Prostate gland (tissue), 2 donors: ENCODE measurements around the gene SLC8A2. TPM values are rescaled to one million over a fixed set of nuclear protein-coding genes. Genes with fewer than 3 reads are reported as not detected.

Experiments
- DNase-seq: peaks from one replicate; pipeline ENCODE4 v3.0.0-alpha.2; 2019; ENCODE audit warnings: low spot score
- H3K27ac ChIP-seq, 2 donors: fragments of 200-600 bp; sonication (generic); 2 replicates each; pipeline ENCODE4 v1.5.1; 2017 to 2019
- H3K27me3 ChIP-seq: fragments of 200-600 bp; sonication (generic); replicated peaks from 2 replicates; pipeline ENCODE4 v1.5.1; 2019; ENCODE audit not compliant: insufficient read depth
- H3K36me3 ChIP-seq, 2 donors: fragments of 200-600 bp; sonication (generic); 1 replicate in 1 of 2; 2 replicates in 1 of 2; pipeline versions ENCODE4 v1.5.1 to v1.8.1; 2017 to 2019
- H3K4me1 ChIP-seq: fragments of 200-600 bp; sonication (generic); replicated peaks from 2 replicates; pipeline ENCODE4 v1.5.1; 2019
- H3K4me3 ChIP-seq, 2 donors: fragments of 200-600 bp; sonication (generic); 2 replicates each; pipeline ENCODE4 v1.5.1; 2017 to 2019
- H3K9me3 ChIP-seq: fragments of 200-600 bp; sonication (generic); 2 replicates; pipeline ENCODE4 v1.5.1; 2017
- POLR2A ChIP-seq: fragments of 450-650 bp; IDR thresholded peaks from one replicate; pipeline ENCODE4 v1.6.1; 2016; ENCODE audit warnings: antibody characterized with exemption, mild to moderate bottlenecking
- POLR2AphosphoS5 ChIP-seq: sonication (generic); formaldehyde crosslinking; IDR thresholded peaks from one replicate; pipeline ENCODE4 v1.6.1; 2017; ENCODE audit warnings: antibody characterized with exemption
- WGBS: methylation state at CpG from one replicate; pipeline ENCODE4 v1.1.5; 2018; 5-methylcytosine and 5-hydroxymethylcytosine counted together
- intact Hi-C: fragments of 100-400 bp; cut with DNase I; formaldehyde crosslinking; loops from one replicate; pipeline ENCODE4 v1.14.2; 2022
- total RNA-seq, 2 donors: library from RNA; depleted of rRNA; stranded (reverse); fragments of >200 nt; gene quantifications; one replicate each; pipeline ENCODE4 v1.1.0, GENCODE V29; 2016
- TF ChIP-seq, protein P1 (sequence below), 4 experiments: fragments of 200-600 bp in 2 of 4; fragments of 450-650 bp in 2 of 4; sonication (generic) in 2 of 4; IDR thresholded peaks; 1 replicate in 3 of 4; 2 replicates in 1 of 4; pipeline ENCODE4 v1.5.1; 2016 to 2019; ENCODE audit warnings: antibody characterized with exemption in 4 of 4, mild to moderate bottlenecking in 2 of 4, moderate library complexity in 2 of 4

SLC8A2 gene
- total RNA-seq, 2 donors from 2014 or later, result 1.3 to 7.7 TPM

- DNase-seq, result no peak
- TF ChIP-seq POLR2AphosphoS5, result no peak
- no peak for TF ChIP-seq POLR2A
- TF ChIP-seq, protein P1, sequence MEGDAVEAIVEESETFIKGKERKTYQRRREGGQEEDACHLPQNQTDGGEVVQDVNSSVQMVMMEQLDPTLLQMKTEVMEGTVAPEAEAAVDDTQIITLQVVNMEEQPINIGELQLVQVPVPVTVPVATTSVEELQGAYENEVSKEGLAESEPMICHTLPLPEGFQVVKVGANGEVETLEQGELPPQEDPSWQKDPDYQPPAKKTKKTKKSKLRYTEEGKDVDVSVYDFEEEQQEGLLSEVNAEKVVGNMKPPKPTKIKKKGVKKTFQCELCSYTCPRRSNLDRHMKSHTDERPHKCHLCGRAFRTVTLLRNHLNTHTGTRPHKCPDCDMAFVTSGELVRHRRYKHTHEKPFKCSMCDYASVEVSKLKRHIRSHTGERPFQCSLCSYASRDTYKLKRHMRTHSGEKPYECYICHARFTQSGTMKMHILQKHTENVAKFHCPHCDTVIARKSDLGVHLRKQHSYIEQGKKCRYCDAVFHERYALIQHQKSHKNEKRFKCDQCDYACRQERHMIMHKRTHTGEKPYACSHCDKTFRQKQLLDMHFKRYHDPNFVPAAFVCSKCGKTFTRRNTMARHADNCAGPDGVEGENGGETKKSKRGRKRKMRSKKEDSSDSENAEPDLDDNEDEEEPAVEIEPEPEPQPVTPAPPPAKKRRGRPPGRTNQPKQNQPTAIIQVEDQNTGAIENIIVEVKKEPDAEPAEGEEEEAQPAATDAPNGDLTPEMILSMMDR (IDR thresholded peaks at IDR 0.05), result no peak
- H3K4me1 ChIP-seq, result no peaks in the 10 kb centered on the region
- H3K9me3 ChIP-seq, result no peaks in the 10 kb centered on the region
- H3K27ac ChIP-seq, result no peak overlapping the region
- 85% methylated on average over 9 of the region's 14 CpGs for WGBS
- no peaks in the 10 kb centered on the region for H3K27me3 ChIP-seq
- no peak overlapping the region for H3K4me3 ChIP-seq
- peaks cover 6 to 10% of the 10 kb centered on the region in 2 donors for H3K36me3 ChIP-seq
- intact Hi-C loops, result no loop called here
Measured at GRCh38 chr19:47381121-47381520, 90.6 kb downstream of the SLC8A2 start.

DNA sequence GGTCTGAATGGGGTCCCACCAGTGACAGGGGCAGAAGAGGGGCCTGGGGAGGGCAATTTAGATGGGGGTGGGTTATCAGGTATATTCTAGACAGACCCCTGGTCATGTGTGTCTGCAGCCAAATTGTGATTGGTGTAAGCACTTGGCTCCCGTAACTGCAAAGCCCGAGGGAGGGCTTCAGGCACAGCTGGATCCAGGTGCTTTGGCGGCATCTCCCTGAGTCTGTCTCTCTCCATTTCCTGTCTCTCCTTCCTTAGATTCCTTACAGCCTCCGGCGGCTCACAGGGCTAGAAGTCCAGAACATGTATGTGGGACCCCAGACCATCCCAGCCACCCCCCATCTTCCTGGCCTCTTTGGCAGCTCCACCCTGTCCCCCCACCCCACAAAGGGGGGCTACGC lies 91.1 kb downstream of the SLC8A2 start:
- Histone ChIP-seq H3K4me3 (no peak overlapping the region), H3K4me1 (no peaks in the 10 kb centered on the region), H3K36me3 (peaks cover 11 to 15% of the 10 kb centered on the region in 2 donors), H3K27me3 (no peaks in the 10 kb centered on the region), H3K27ac (no peak overlapping the region), H3K9me3 (no peaks in the 10 kb centered on the region)
- no peak for DNase-seq
- 94% methylated on average over 6 of the region's 6 CpGs for WGBS
- intact Hi-C loops, result no loop called here
- TF ChIP-seq POLR2A, result no peak
- TF ChIP-seq POLR2AphosphoS5, result no peak
- TF ChIP-seq, protein P1 (IDR thresholded peaks at IDR 0.05), result no peak

DNA sequence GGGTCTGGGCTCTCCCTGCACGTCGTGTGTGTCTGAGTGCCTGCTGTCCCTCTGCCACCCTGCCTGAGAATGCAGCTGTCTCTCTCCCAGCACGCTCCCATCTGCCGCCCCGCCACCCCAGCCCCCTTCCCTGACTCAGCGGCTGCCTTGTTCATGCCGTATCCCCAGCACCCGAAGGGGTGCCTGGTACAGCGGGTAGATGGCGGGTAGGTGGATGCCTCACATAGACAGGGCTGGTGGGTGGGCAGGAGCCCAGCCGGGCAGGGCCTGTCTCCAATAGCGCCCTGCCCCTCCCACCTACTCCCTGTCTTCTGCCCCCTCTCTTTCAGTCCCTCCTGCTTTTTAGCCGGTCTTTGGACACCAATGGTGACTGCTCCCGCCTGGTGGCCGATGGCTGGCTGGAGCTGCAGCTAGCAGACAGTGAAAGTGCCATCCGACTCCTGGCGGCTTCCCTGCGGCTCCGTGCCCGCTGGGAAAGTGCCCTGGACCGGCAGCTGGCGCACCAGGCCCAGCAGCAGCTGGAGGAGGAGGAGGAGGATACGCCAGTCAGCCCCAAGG lies 92.2 kb downstream of the SLC8A2 start:
- 86% methylated on average over 23 of the region's 23 CpGs for WGBS
- H3K27ac ChIP-seq, result no peak overlapping the region
- peaks cover 14 to 21% of the 10 kb centered on the region in 2 donors for H3K36me3 ChIP-seq
- TF ChIP-seq POLR2AphosphoS5, result no peak
- TF ChIP-seq, protein P1 (IDR thresholded peaks at IDR 0.05), result no peak
- no peak for TF ChIP-seq POLR2A
- no peak for DNase-seq
- no peaks in the 10 kb centered on the region for H3K4me1 ChIP-seq
- intact Hi-C loops, result no loop called here
- H3K27me3 ChIP-seq, result no peaks in the 10 kb centered on the region
- H3K4me3 ChIP-seq, result no peak overlapping the region
- H3K9me3 ChIP-seq, result no peaks in the 10 kb centered on the region

- TF ChIP-seq, protein P1 (IDR thresholded peaks at IDR 0.05), result no peak
- TF ChIP-seq POLR2A (no peak), POLR2AphosphoS5 (no peak)
- peaks cover 14 to 30% of the 10 kb centered on the region in 2 donors for H3K36me3 ChIP-seq
- 88% methylated on average over 11 of the region's 11 CpGs for WGBS
Measured at GRCh38 chr19:47378246-47378645, 93.4 kb downstream of the SLC8A2 start.

More at GRCh38 chr19:47378246-47378645, 93.4 kb downstream of the SLC8A2 start:
- Histone ChIP-seq H3K4me3 (no peak overlapping the region), H3K27me3 (no peaks in the 10 kb centered on the region), H3K9me3 (no peaks in the 10 kb centered on the region), H3K27ac (no peak overlapping the region), H3K4me1 (no peaks in the 10 kb centered on the region)
- intact Hi-C loops, result no loop called here
- no peak for DNase-seq

Other genes with a start within 250 kb of the SLC8A2 start
- 10 to 100 TPM; 11.1 to 12.8 TPM for gene BBC3, start 240.7 kb downstream of the SLC8A2 start, total RNA-seq
- 10 to 100 TPM; 27.9 to 48.7 TPM for gene CCDC9, start 215.4 kb downstream of the SLC8A2 start, total RNA-seq
- gene INAFM1, start 197.0 kb downstream of the SLC8A2 start, total RNA-seq, result 10 to 100 TPM; 11.4 to 30.2 TPM
- gene C5AR1, start 162.0 kb downstream of the SLC8A2 start, total RNA-seq, result 1 to 10 TPM; 1.6 to 4.6 TPM
- gene C5AR2, start 139.7 kb downstream of the SLC8A2 start, total RNA-seq, result 1 to 10 TPM in 1 of 2 donors, not detected in 1; 1.9 TPM
- gene DHX34, start 122.6 kb downstream of the SLC8A2 start, total RNA-seq, result 10 to 100 TPM; 15.5 to 41.8 TPM
- gene MEIS3, start 52.4 kb downstream of the SLC8A2 start, total RNA-seq, result 10 to 100 TPM; 16.2 to 41.6 TPM
- gene KPTN, start 12.3 kb upstream of the SLC8A2 start, total RNA-seq, result 1 to 10 TPM; 8.8 to 9.0 TPM
- 100 to 1,000 TPM; 263 to 422 TPM for gene NAPA, start 43.2 kb upstream of the SLC8A2 start, total RNA-seq
- 10 to 100 TPM in 1 of 2 donors, under 1 TPM in 1; 0.23 to 13.9 TPM for gene ZNF541, start 101.3 kb upstream of the SLC8A2 start, total RNA-seq
- 10 to 100 TPM; 19.4 to 25.3 TPM for gene BICRA, start 137.2 kb upstream of the SLC8A2 start, total RNA-seq
- 10 to 100 TPM; 48.7 to 83.2 TPM for gene EHD2, start 241.5 kb upstream of the SLC8A2 start, total RNA-seq